ENCODE measurements around the gene CENPM.

- TF ChIP-seq CTCF (IDR thresholded peaks at IDR 0.05): no peak
- TF ChIP-seq POLR2AphosphoS5 (IDR thresholded peaks at IDR 0.05): no peak
- TF ChIP-seq POLR2A (IDR thresholded peaks at IDR 0.05): no peak
These were observed 47.8 kb downstream of the CENPM start for GRCh38 chr22:41899110-41899509.

Measured in prostate gland (tissue), 2 donors.